Keratinocyte (primary cell): ENCODE data around the gene ZFYVE28. TPM values are rescaled to one million over a fixed set of nuclear protein-coding genes. Genes with fewer than 3 reads are reported as not detected.

Source experiments
- DNase-seq: peaks from one replicate; pipeline ENCODE4 v3.0.0-alpha.2; 2011; ENCODE audit warnings: low read depth, missing footprints, low spot score
- FAIRE-seq: peaks from 2 replicates; lab custom pipeline; 2011; peaks lifted over from hg19 to GRCh38; lab: Jason Lieb, UNC
- H2AFZ ChIP-seq: 2 replicates; pipeline ENCODE4 v1.6.0; 2012; ENCODE audit warnings: low read length, control low read depth, inconsistent platforms; ENCODE audit not compliant: control insufficient read depth
- H3K27ac ChIP-seq: 2 replicates; pipeline ENCODE4 v1.5.1; 2011; ENCODE audit warnings: low read length; ENCODE audit not compliant: control insufficient read depth, insufficient read depth
- H3K27me3 ChIP-seq: 3 replicates; pipeline ENCODE4 v1.6.0; 2011; ENCODE audit warnings: low read length; ENCODE audit not compliant: control insufficient read depth, insufficient read depth; ENCODE audit errors: extremely low read depth
- H3K36me3 ChIP-seq, 2 experiments: 2 replicates in 1 of 2; 3 replicates in 1 of 2; pipeline ENCODE4 v1.5.1; 2011; ENCODE audit warnings: low read length in 2 of 2, mild to moderate bottlenecking in 1 of 2; ENCODE audit not compliant: control insufficient read depth in 2 of 2, insufficient read depth in 2 of 2; ENCODE audit errors: extremely low read depth in 1 of 2
- H3K4me1 ChIP-seq: 3 replicates; pipeline ENCODE4 v1.5.1; 2011; ENCODE audit warnings: low read length; ENCODE audit not compliant: control insufficient read depth, insufficient read depth; ENCODE audit errors: extremely low read depth
- H3K4me2 ChIP-seq: 3 replicates; pipeline ENCODE4 v1.6.0; 2011; ENCODE audit warnings: low read depth, low read length; ENCODE audit not compliant: control insufficient read depth, insufficient read depth; ENCODE audit errors: extremely low read depth
- H3K4me3 ChIP-seq, 3 experiments: fragments of 200-600 bp in 1 of 3; sonication (generic) in 1 of 3; 2 replicates in 2 of 3; 3 replicates in 1 of 3; pipeline ENCODE4 v1.5.1; 2011 to 2016; ENCODE audit warnings: low read length in 3 of 3, mild to moderate bottlenecking in 3 of 3, control low read depth in 2 of 3, inconsistent platforms in 1 of 3, low read depth in 1 of 3, mixed read lengths in 1 of 3, mixed run types in 1 of 3, moderate library complexity in 1 of 3; ENCODE audit not compliant: control insufficient read depth in 2 of 3, insufficient read depth in 2 of 3; ENCODE audit errors: extremely low read depth in 1 of 3
- H3K79me2 ChIP-seq: 2 replicates; pipeline ENCODE4 v1.6.0; 2012; ENCODE audit warnings: low read length; ENCODE audit not compliant: control insufficient read depth, insufficient read depth
- H3K9ac ChIP-seq: 3 replicates; pipeline ENCODE4 v1.6.0; 2011; ENCODE audit warnings: low read length; ENCODE audit not compliant: control insufficient read depth, insufficient read depth; ENCODE audit errors: extremely low read depth
- H3K9me1 ChIP-seq: 3 replicates; pipeline ENCODE4 v1.6.0; 2011; ENCODE audit warnings: low read length; ENCODE audit not compliant: control insufficient read depth, insufficient read depth; ENCODE audit errors: extremely low read depth
- H3K9me3 ChIP-seq: 2 replicates; pipeline ENCODE4 v1.5.1; 2012; ENCODE audit warnings: low read depth, low read length; ENCODE audit not compliant: control insufficient read depth
- H4K20me1 ChIP-seq: 3 replicates; pipeline ENCODE4 v1.6.0; 2011; ENCODE audit warnings: low read length; ENCODE audit not compliant: control insufficient read depth, insufficient read depth; ENCODE audit errors: extremely low read depth
- CTCF ChIP-seq, 3 experiments: IDR thresholded peaks in 1 of 3; conservative IDR thresholded peaks in 1 of 3; optimal IDR thresholded peaks in 1 of 3; 2 replicates in 2 of 3; 3 replicates in 1 of 3; pipeline versions ENCODE3 to v1.5.1; 2011; ENCODE audit warnings: low read length in 3 of 3, mild to moderate bottlenecking in 3 of 3, moderate library complexity in 2 of 3, control low read depth in 1 of 3, inconsistent platforms in 1 of 3; ENCODE audit not compliant: insufficient read depth in 2 of 3; ENCODE audit errors: extremely low read depth in 1 of 3
- EZH2 ChIP-seq: IDR thresholded peaks from one replicate; pipeline ENCODE4 v1.6.1; 2012; ENCODE audit warnings: inconsistent platforms, mild to moderate bottlenecking, low read length, moderate library complexity
- dilution Hi-C: fragments of 300-500 bp; cut with MboI; formaldehyde crosslinking; loops from one replicate; pipeline ENCODE4 v1.7.0; 2020; ENCODE audit warnings: low sequenced_read_pairs; ENCODE audit not compliant: extremely low pct_ligation_motif_present
- polyA plus RNA-seq, 5 experiments: library from polyadenylated mRNA; depleted of rRNA in 3 of 5; stranded (reverse) in 3 of 5; stranded (forward) in 1 of 5; unstranded in 1 of 5; fragments of >200 nt; gene quantifications; 1 replicate in 1 of 5; 2 replicates in 3 of 5; 3 replicates in 1 of 5; pipeline versions ENCODE4 v1.2.1 to v1.2.3, GENCODE V29; 2011 to 2012; ENCODE audit warnings: missing spikeins in 2 of 5, low read depth in 1 of 5, low replicate concordance in 1 of 5

Gene ZFYVE28
- polyA plus RNA-seq, 1 donor (not counting 4 experiments of a cell fraction or from before 2014, with no cell fraction given): 0.33 TPM

GRCh38 chr4:2419814-2420213, 1.4 kb upstream of the ZFYVE28 start:
- TF ChIP-seq CTCF (optimal IDR thresholded peaks at IDR 0.05 in 1 of 3, IDR thresholded peaks at IDR 0.05 in 1 of 3, conservative IDR thresholded peaks at IDR 0.05 in 1 of 3; ENCODE audit: extremely low read depth in 1 of 3, insufficient read depth in 2 of 3, low read length in 3 of 3) (no peak), EZH2 (no peak)
- Histone ChIP-seq H3K9me3 (no peaks in the 10 kb centered on the region), H3K9me1 (no peaks in the 10 kb centered on the region), H3K4me3 (no peak overlapping the region), H3K79me2 (no peaks in the 10 kb centered on the region), H3K27ac (no peak overlapping the region), H3K27me3 (peaks cover 65% of the 10 kb centered on the region), H3K9ac (no peak overlapping the region), H3K4me1 (peaks cover 10% of the 10 kb centered on the region), H4K20me1 (no peaks in the 10 kb centered on the region), H3K4me2 (no peak overlapping the region), H3K36me3 (no peaks in the 10 kb centered on the region), H2AFZ (no peak overlapping the region)
- dilution Hi-C loops: no loop called here
- no peak for DNase-seq
- FAIRE-seq: no peak

- Histone ChIP-seq H3K27me3 (peaks cover 65% of the 10 kb centered on the region), H2AFZ (peak within 1 kb of the TSS; percentile 33), H3K36me3 (no peaks in the 10 kb centered on the region), H4K20me1 (no peaks in the 10 kb centered on the region), H3K9me3 (no peaks in the 10 kb centered on the region), H3K9ac (peak within 1 kb of the TSS; percentile 50), H3K4me3 (peak within 1 kb of the TSS; percentile 44 to 69 (median 68)), H3K27ac (no peak within 1 kb of the TSS), H3K4me2 (peak within 1 kb of the TSS; percentile 91), H3K9me1 (no peaks in the 10 kb centered on the region), H3K79me2 (no peaks in the 10 kb centered on the region), H3K4me1 (peaks cover 11% of the 10 kb centered on the region)
- FAIRE-seq (no peak), DNase-seq (peak; percentile 66)
- dilution Hi-C loops: no loop called here
- TF ChIP-seq CTCF (optimal IDR thresholded peaks at IDR 0.05 in 1 of 3, IDR thresholded peaks at IDR 0.05 in 1 of 3, conservative IDR thresholded peaks at IDR 0.05 in 1 of 3; ENCODE audit: extremely low read depth in 1 of 3, insufficient read depth in 2 of 3, low read length in 3 of 3): peak in 1 of 3 experiments; percentile 13
- no peak for TF ChIP-seq EZH2
Measured at GRCh38 chr4:2418650-2419571, 466 bp upstream of the ZFYVE28 start, which contains the start of gene CFAP99. Gene CFAP99, plus strand, starts transcription at chr4:2418955.
